22Rv1 (cell line): Measurements from ENCODE around the gene YTHDC2.

Experiments used
- ZFX ChIP-seq: fragments of 450-650 bp; IDR thresholded peaks from 2 replicates; pipeline ENCODE4 v1.6.1; 2017; ENCODE audit warnings: antibody characterized with exemption, borderline replicate concordance
- TF ChIP-seq, protein P1 (sequence below): fragments of 450-650 bp; IDR thresholded peaks from 2 replicates; pipeline ENCODE4 v1.5.1; 2017; ENCODE audit warnings: mild to moderate bottlenecking

GRCh38 chr5:113474100-113474728 lies 39.3 kb upstream of the YTHDC2 start:
- TF ChIP-seq, protein P1, sequence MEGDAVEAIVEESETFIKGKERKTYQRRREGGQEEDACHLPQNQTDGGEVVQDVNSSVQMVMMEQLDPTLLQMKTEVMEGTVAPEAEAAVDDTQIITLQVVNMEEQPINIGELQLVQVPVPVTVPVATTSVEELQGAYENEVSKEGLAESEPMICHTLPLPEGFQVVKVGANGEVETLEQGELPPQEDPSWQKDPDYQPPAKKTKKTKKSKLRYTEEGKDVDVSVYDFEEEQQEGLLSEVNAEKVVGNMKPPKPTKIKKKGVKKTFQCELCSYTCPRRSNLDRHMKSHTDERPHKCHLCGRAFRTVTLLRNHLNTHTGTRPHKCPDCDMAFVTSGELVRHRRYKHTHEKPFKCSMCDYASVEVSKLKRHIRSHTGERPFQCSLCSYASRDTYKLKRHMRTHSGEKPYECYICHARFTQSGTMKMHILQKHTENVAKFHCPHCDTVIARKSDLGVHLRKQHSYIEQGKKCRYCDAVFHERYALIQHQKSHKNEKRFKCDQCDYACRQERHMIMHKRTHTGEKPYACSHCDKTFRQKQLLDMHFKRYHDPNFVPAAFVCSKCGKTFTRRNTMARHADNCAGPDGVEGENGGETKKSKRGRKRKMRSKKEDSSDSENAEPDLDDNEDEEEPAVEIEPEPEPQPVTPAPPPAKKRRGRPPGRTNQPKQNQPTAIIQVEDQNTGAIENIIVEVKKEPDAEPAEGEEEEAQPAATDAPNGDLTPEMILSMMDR: no peak
- TF ChIP-seq ZFX: no peak
